ENCODE data around the gene AFMID. TPM values are rescaled to one million over a fixed set of nuclear protein-coding genes. Genes with fewer than 3 reads are reported as not detected.
A peak's percentile ranks its signal among the peaks of the same experiment; 100 is the strongest.

The AFMID gene
- total and polyA plus RNA-seq, 8 donors = 30.7 to 53.7 (median 34.0) TPM

GRCh38 chr17:78241277-78242023, 54.3 kb downstream of the AFMID start:
- no peak for DNase-seq

GRCh38 chr17:78242024-78242742, 55.0 kb downstream of the AFMID start:
- DNase-seq (no peak), ATAC-seq (peak in 2 of 4 donors; percentile 16 to 18), FAIRE-seq (no peak)
- TF ChIP-seq CTCF (IDR thresholded peaks at IDR 0.05) = no peak
- intact Hi-C loops (cut with DNase I) = no loop called here
- Histone ChIP-seq H3K9me3 (no peaks in the 10 kb centered on the region), H3K27me3 (no peaks in the 10 kb centered on the region), H3K4me3 (no peak overlapping the region), H3K36me3 (no peaks in the 10 kb centered on the region), H3K4me1 (no peaks in the 10 kb centered on the region), H3K27ac (no peak overlapping the region)
- WGBS, 2 donors = 78 to 83% methylated on average over 20 to 21 of the region's 21 CpGs

More at GRCh38 chr17:78241277-78242023, 54.3 kb downstream of the AFMID start:
- Histone ChIP-seq H3K27me3 (no peaks in the 10 kb centered on the region), H3K9me3 (no peaks in the 10 kb centered on the region), H3K4me3 (no peak overlapping the region), H3K36me3 (no peaks in the 10 kb centered on the region), H3K27ac (no peak overlapping the region), H3K4me1 (no peaks in the 10 kb centered on the region)
- TF ChIP-seq CTCF (IDR thresholded peaks at IDR 0.05) = no peak
- no peak for FAIRE-seq
- WGBS, 2 donors = 70 to 73% methylated on average over 13 of the region's 13 CpGs
- intact Hi-C loops (cut with DNase I) = no loop called here
- ATAC-seq = peak in 1 of 4 donors; percentile 28

GRCh38 chr17:78247304-78247703, 60.1 kb downstream of the AFMID start:
- H3K27me3 ChIP-seq = no peaks in the 10 kb centered on the region
- H3K9me3 ChIP-seq = no peaks in the 10 kb centered on the region
- WGBS, 2 donors = 75 to 84% methylated on average over 8 of the region's 8 CpGs
- no peak overlapping the region for H3K4me3 ChIP-seq
- H3K4me1 ChIP-seq = no peaks in the 10 kb centered on the region
- FAIRE-seq (no peak), ATAC-seq (no peak), DNase-seq (no peak)
- intact Hi-C loops (cut with DNase I) = loop anchor here in 2 of 3 donors (5.0 kb wide), 1 partner anchor 135 kb away; no protein-coding TSS in a partner anchor
- H3K36me3 ChIP-seq = no peaks in the 10 kb centered on the region
- TF ChIP-seq CTCF (IDR thresholded peaks at IDR 0.05) = no peak
- H3K27ac ChIP-seq = no peak overlapping the region

GRCh38 chr17:78248051-78248914, 61.1 kb downstream of the AFMID start:
- no peaks in the 10 kb centered on the region for H3K27me3 ChIP-seq
- intact Hi-C loops (cut with DNase I) = loop anchor here in 2 of 3 donors (5.0 kb wide), 1 partner anchor 136 kb away; no protein-coding TSS in a partner anchor
- TF ChIP-seq CTCF (IDR thresholded peaks at IDR 0.05) = no peak
- H3K4me3 ChIP-seq = no peak overlapping the region
- H3K4me1 ChIP-seq = no peaks in the 10 kb centered on the region
- DNase-seq (peak in 1 of 6 donors; percentile 49), ATAC-seq (no peak), FAIRE-seq (no peak)
- H3K36me3 ChIP-seq = no peaks in the 10 kb centered on the region
- WGBS, 2 donors = 75 to 81% methylated on average over 30 of the region's 30 CpGs
- H3K9me3 ChIP-seq = no peaks in the 10 kb centered on the region
- no peak overlapping the region for H3K27ac ChIP-seq
